Measurements from ENCODE around the gene AKT1S1. TPM values are rescaled to one million over a fixed set of nuclear protein-coding genes. Genes with fewer than 3 reads are reported as not detected.
A peak's percentile ranks its signal among the peaks of the same experiment; 100 is the strongest.

The AKT1S1 gene
- total and polyA plus RNA-seq, 2 of the 13 experiments (the other 11 are each of a cell fraction or from before 2014, with no cell fraction given), result 13.5 to 27.8 TPM

DNA sequence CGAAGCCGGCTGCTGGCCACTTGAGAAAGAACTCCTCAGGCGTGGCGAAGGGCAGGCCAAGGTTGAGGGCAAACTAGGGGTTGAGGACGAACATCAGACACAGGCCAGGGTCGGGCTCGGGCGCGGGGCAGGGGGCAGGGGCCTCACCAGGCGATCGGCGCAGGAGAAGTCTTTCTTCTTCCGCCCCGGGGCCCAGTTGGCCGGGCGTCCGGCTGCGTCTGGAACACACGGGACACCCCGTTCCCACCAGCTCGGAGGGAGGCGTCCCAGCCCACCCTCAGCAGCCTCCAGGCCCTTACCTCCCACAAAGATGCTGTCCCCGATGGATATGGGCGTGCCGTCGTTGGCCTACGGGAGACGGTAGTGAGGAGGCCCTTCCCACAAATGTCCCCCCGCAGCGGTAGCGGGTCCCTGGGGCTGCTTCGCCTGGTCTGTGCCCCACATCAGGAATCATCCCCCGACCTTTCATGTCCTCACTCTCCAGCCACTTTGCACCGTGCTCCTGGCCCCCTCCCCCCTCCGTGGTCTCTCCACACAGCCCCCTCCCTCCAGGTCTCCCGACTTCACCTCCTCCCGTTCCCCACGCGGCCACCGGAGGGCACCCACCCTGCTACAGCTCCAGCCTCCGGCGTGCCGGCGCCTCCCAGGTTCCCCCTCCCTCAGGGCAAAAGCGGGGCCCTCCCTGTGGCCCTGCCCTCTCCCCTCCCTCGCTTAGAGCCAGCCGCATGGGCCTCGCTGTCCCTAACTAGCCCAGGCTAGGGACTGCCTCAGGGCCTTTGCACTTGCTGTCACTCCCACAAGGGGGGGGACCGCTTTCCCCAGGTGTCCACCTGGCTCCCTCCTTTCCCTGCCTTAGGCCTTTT is 14.5 kb downstream of the AKT1S1 start (continued):
- TF ChIP-seq CTCF (CRISPR knock-in tag; IDR thresholded peaks at IDR 0.05), result peak; percentile 55
- TF ChIP-seq ZNF883 (CRISPR knock-in tag; IDR thresholded peaks at IDR 0.05; ENCODE audit: not compliant biosample characterization), result no peak
- TF ChIP-seq ZNF672 (CRISPR knock-in tag; IDR thresholded peaks at IDR 0.05), result no peak
- TF ChIP-seq ZHX2 (IDR thresholded peaks at IDR 0.05; ENCODE audit: low read depth), result no peak
- TF ChIP-seq ZHX2 (CRISPR knock-in tag; IDR thresholded peaks at IDR 0.05; ENCODE audit: borderline replicate concordance), result no peak
- TF ChIP-seq ZNF30 (CRISPR knock-in tag; IDR thresholded peaks at IDR 0.05), result no peak
- peak; percentile 84 for TF ChIP-seq ZBTB38 (CRISPR knock-in tag; IDR thresholded peaks at IDR 0.05)
- TF ChIP-seq, protein P1, sequence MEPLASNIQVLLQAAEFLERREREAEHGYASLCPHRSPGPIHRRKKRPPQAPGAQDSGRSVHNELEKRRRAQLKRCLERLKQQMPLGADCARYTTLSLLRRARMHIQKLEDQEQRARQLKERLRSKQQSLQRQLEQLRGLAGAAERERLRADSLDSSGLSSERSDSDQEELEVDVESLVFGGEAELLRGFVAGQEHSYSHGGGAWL (CRISPR knock-in tag; IDR thresholded peaks at IDR 0.05), result no peak
- TF ChIP-seq HNRNPK (IDR thresholded peaks at IDR 0.05; ENCODE audit: low read depth, low read length, poor library complexity, severe bottlenecking), result peak; percentile 23
- TF ChIP-seq ATF1 (CRISPR knock-in tag; IDR thresholded peaks at IDR 0.05), result no peak
- no peak for TF ChIP-seq HDAC1 (CRISPR knock-in tag; IDR thresholded peaks at IDR 0.05)
- 0 out of 2 replicates have a peak, but pooled peaks have one; percentile 40 for TF ChIP-seq PCBP1 (IDR thresholded peaks at IDR 0.05; ENCODE audit: borderline replicate concordance, low read depth, low read length)
- TF ChIP-seq, protein P2, sequence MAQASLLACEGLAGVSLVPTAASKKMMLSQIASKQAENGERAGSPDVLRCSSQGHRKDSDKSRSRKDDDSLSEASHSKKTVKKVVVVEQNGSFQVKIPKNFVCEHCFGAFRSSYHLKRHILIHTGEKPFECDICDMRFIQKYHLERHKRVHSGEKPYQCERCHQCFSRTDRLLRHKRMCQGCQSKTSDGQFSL (CRISPR knock-in tag; IDR thresholded peaks at IDR 0.05), result 0 out of 2 replicates have a peak, but pooled peaks have one; percentile 44
- no peak for TF ChIP-seq ZNF747 (CRISPR knock-in tag; IDR thresholded peaks at IDR 0.05; ENCODE audit: borderline replicate concordance)
- no peak for TF ChIP-seq EEA1 (CRISPR knock-in tag; IDR thresholded peaks at IDR 0.05; ENCODE audit: borderline replicate concordance)
- no peak for TF ChIP-seq ZBTB37 (CRISPR knock-in tag; IDR thresholded peaks at IDR 0.05)
- TF ChIP-seq BRD4 (CRISPR knock-in tag; IDR thresholded peaks at IDR 0.05), result no peak
- TF ChIP-seq ZNF10 (CRISPR knock-in tag; IDR thresholded peaks at IDR 0.05; ENCODE audit: borderline replicate concordance, low read depth), result no peak
